ENCODE data around the gene ABCF3. TPM values are rescaled to one million over a fixed set of nuclear protein-coding genes. Genes with fewer than 3 reads are reported as not detected.

The ABCF3 gene
- total RNA-seq, 1 donor from 2014 or later, result 86.7 TPM

DNA sequence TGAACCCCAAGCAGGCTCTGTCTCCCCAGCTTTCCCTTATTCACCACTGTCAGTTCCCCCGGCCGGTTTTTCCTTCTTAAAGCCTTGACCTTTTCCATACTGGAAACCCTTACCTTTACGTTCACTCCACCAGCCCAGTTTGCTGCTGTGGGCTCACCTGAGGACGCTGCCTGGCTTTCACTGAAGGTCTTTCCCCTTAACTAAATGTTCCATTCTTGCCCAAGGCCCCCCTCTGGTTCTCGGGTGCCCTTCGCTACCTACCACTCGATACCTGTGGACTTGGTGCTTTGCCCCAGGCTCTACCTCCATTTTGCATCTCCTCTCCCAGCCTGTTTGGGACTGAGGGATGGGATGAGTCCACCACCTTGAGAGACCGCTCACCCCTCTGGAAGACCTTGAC lies 10.5 kb upstream of the ABCF3 start:
- POLR2A ChIA-PET, result interaction anchor here (1.9 to 3.4 kb wide), 3 partner anchors 11 to 74 kb away, joined by 5 to 21 read pairs (median 8); partner anchors contain the start of genes ABCF3, EEF1AKMT4 and EIF2B5
- CTCF ChIA-PET, result no interaction called here
- intact Hi-C loops (cut with micrococcal nuclease), result no loop called here
- no peak for TF ChIP-seq CTCF (IDR thresholded peaks at IDR 0.05)
- Mint-ChIP-seq H3K4me1 (peaks cover 37% of the 10 kb centered on the region), H3K4me3 (peak overlapping the region; percentile 90), H3K36me3 (ENCODE audit: low read depth) (peaks cover 58% of the 10 kb centered on the region), H3K9me3 (no peaks in the 10 kb centered on the region), H3K27me3 (no peaks in the 10 kb centered on the region), H3K27ac (peak overlapping the region; percentile 57)
- ATAC-seq (ENCODE audit: low read depth), result no peak
- no peak for DNase-seq

- ATAC-seq (ENCODE audit: low read depth) (no peak), DNase-seq (no peak)
- peaks cover 58% of the 10 kb centered on the region for H3K36me3 Mint-ChIP-seq (ENCODE audit: low read depth)
- H3K4me3 Mint-ChIP-seq, result peak overlapping the region; percentile 90
- TF ChIP-seq CTCF (IDR thresholded peaks at IDR 0.05), result no peak
- ChIA-PET CTCF (no interaction called here), POLR2A (interaction anchor here (0.6 to 1.2 kb wide), 2 partner anchors 10 to 128 kb away, joined by 6 read pairs; partner anchors contain the start of gene ABCF3)
- no peak overlapping the region for H3K27ac Mint-ChIP-seq
- intact Hi-C loops (cut with micrococcal nuclease), result no loop called here
- peaks cover 37% of the 10 kb centered on the region for H3K4me1 Mint-ChIP-seq
- H3K9me3 Mint-ChIP-seq, result no peaks in the 10 kb centered on the region
- H3K27me3 Mint-ChIP-seq, result no peaks in the 10 kb centered on the region
Measured at GRCh38 chr3:184175981-184176376, 10.0 kb upstream of the ABCF3 start.

DNA sequence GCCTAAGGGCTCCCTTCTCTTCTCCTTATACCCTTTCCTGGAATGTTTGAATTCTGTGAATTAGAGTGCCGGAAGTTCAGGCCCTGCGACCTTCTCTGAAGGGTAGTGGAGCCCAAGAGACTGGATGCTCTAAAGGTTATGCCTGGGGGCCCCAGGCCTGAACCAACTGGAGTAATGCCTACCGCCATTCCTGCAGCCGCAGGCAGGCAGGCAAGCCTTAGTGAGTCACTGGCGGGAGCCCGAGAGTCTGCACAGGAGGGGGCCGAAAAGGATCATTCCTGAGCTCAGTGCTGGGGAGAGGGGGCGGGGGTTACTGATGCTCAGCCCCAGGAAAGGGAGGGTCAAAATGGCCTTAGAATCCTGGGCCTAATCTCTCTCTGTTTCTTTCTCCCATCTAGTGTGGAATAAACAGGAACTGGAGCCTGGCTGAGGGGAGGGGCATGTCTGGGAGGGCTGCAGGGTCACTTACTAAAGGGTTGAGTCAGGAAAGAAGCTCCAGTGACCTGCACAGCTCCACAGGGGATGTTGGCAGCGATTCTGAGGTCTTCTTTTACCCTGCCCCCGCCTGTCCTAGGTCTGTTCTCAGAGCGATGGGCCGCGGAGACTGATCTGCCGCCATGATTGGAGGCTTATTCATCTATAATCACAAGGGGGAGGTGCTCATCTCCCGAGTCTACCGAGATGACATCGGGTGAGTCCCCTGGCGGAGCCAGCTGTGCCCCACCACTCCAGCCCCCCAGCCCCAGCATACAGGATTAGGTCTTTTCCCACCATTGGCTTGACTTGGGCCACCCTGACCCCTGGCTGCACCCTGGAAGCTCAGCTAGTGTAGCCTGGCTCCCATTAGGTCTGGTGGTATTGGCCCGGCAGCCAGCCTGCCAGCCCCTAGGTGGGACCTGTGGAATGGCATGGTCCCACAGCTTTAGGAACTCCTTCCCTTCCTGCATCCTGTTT lies 9.3 kb upstream of the ABCF3 start:
- no peaks in the 10 kb centered on the region for H3K27me3 Mint-ChIP-seq
- H3K36me3 Mint-ChIP-seq (ENCODE audit: low read depth), result peaks cover 59% of the 10 kb centered on the region
- H3K9me3 Mint-ChIP-seq, result no peaks in the 10 kb centered on the region
- peaks cover 37% of the 10 kb centered on the region for H3K4me1 Mint-ChIP-seq
- H3K27ac Mint-ChIP-seq, result no peak overlapping the region
- CTCF ChIA-PET, result no interaction called here
- H3K4me3 Mint-ChIP-seq, result peak overlapping the region; percentile 90
- no peak for TF ChIP-seq CTCF (IDR thresholded peaks at IDR 0.05)
- DNase-seq, result no peak
- intact Hi-C loops (cut with micrococcal nuclease), result no loop called here
- POLR2A ChIA-PET, result interaction anchor here (0.6 to 2.2 kb wide), 3 partner anchors 9 to 129 kb away, joined by 6 to 7 read pairs (median 6); partner anchors contain the start of genes ABCF3 and EIF2B5
- no peak for ATAC-seq (ENCODE audit: low read depth)

DNA sequence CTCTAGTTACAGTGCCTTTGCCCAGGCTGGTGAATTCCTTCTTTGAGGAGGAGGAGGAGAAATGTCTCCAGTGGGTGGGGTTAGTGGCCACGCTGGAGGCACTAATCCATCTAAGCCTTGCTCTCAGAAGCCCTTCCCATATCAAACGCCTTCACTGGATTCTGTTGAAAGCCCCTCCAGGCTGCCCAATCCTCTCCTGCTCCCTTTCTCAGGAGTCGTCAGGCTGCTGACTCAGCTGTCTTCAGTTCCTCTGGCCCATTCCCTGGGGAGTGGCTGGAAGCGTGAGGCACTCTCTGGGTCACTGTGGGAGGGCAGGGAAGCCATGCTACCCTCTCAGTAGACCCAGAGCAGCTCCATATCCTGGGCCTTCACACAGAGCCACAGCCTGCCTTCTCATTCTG lies 8.7 kb upstream of the ABCF3 start:
- no peak for TF ChIP-seq CTCF (IDR thresholded peaks at IDR 0.05)
- peaks cover 37% of the 10 kb centered on the region for H3K4me1 Mint-ChIP-seq
- H3K4me3 Mint-ChIP-seq, result peak overlapping the region; percentile 44
- no peak overlapping the region for H3K27ac Mint-ChIP-seq
- H3K36me3 Mint-ChIP-seq (ENCODE audit: low read depth), result peaks cover 59% of the 10 kb centered on the region
- H3K27me3 Mint-ChIP-seq, result no peaks in the 10 kb centered on the region
- ATAC-seq (ENCODE audit: low read depth) (no peak), DNase-seq (no peak)
- intact Hi-C loops (cut with micrococcal nuclease), result no loop called here
- ChIA-PET POLR2A (interaction anchor here (2.2 kb wide), 1 partner anchor 42 kb away, joined by 7 read pairs; the partner anchor contains the start of gene EIF2B5), CTCF (no interaction called here)
- no peaks in the 10 kb centered on the region for H3K9me3 Mint-ChIP-seq

- no peak for TF ChIP-seq CTCF (IDR thresholded peaks at IDR 0.05)
- CTCF ChIA-PET, result no interaction called here
- H3K27me3 Mint-ChIP-seq, result no peaks in the 10 kb centered on the region
Measured at GRCh38 chr3:184177767-184178306, 8.2 kb upstream of the ABCF3 start.

More at GRCh38 chr3:184177767-184178306, 8.2 kb upstream of the ABCF3 start:
- POLR2A ChIA-PET, result interaction anchor here (2.2 kb wide), 1 partner anchor 42 kb away, joined by 7 read pairs; the partner anchor contains the start of gene EIF2B5
- Mint-ChIP-seq H3K36me3 (ENCODE audit: low read depth) (peaks cover 61% of the 10 kb centered on the region), H3K27ac (no peak overlapping the region), H3K4me3 (no peak overlapping the region), H3K4me1 (peaks cover 37% of the 10 kb centered on the region), H3K9me3 (no peaks in the 10 kb centered on the region)
- ATAC-seq (ENCODE audit: low read depth) (no peak), DNase-seq (no peak)
- intact Hi-C loops (cut with micrococcal nuclease), result no loop called here

Measured in activated B cell treated with CpG ODN at 0.5 μM for 24 hours (primary cell).